A549 (cell line): Measurements from ENCODE around the gene DNHD1. TPM values are rescaled to one million over a fixed set of nuclear protein-coding genes. Genes with fewer than 3 reads are reported as not detected.
A peak's percentile ranks its signal among the peaks of the same experiment; 100 is the strongest.

Source experiments
- ATAC-seq, 2 experiments: fragments of 200-7000 bp in 1 of 2; fragments of >200 bp in 1 of 2; cut with Nextera tagmentation in 1 of 2; cut with Tn5 transposase in 1 of 2; 3 replicates each; pipeline versions ENCODE4 v1.8.0 to v1.9.1; 2018 to 2020; ENCODE audit warnings: mild to moderate bottlenecking in 1 of 2, moderate library complexity in 1 of 2
- CTCF ChIA-PET: fragments of 300-600 bp; sonication (Branson Sonifier 250); formaldehyde crosslinking; extraction: SDS; loops from one replicate; lab custom pipeline; 2021; ENCODE audit warnings: antibody characterized with exemption, inconsistent platforms; lab: Yijun Ruan, JAX
- POLR2A ChIA-PET: fragments of 350-600 bp; formaldehyde crosslinking; extraction: SDS; loops from one replicate; lab custom pipeline; 2021; ENCODE audit warnings: antibody characterized with exemption, inconsistent platforms; lab: Yijun Ruan, JAX
- DNase-seq, 2 experiments: peaks; one replicate each; pipeline versions ENCODE4 v3.0.0 to v3.0.0-alpha.2; 2011 to 2016; ENCODE audit warnings: low read depth in 1 of 2, low spot score in 1 of 2
- FAIRE-seq: peaks from 2 replicates; lab custom pipeline; 2011; peaks lifted over from hg19 to GRCh38; lab: Jason Lieb, UNC
- H3K27ac ChIP-seq, 2 experiments: fragments of >200 bp; sonication (Bioruptor Twin); formaldehyde crosslinking; 3 replicates each; pipeline ENCODE4 v1.5.1; 2016 to 2017
- H3K4me1 ChIP-seq: fragments of >200 bp; sonication (Bioruptor Twin); formaldehyde crosslinking; 3 replicates; pipeline ENCODE4 v1.6.1; 2016
- H3K4me2 ChIP-seq: fragments of >200 bp; sonication (Bioruptor Twin); formaldehyde crosslinking; 3 replicates; pipeline ENCODE4 v1.6.1; 2016
- H3K4me3 ChIP-seq: fragments of >200 bp; sonication (Bioruptor Twin); formaldehyde crosslinking; 3 replicates; pipeline ENCODE4 v1.5.1; 2016
- H3K9me3 ChIP-seq: fragments of >200 bp; sonication (Bioruptor Twin); formaldehyde crosslinking; 3 replicates; pipeline ENCODE4 v1.6.1; 2016
- CBX8 ChIP-seq: fragments of 200-600 bp; sonication (generic); IDR thresholded peaks from 2 replicates; pipeline ENCODE4 v1.6.1; 2016
- CEBPB ChIP-seq, 2 experiments: fragments of >200 bp in 1 of 2; sonication (Bioruptor Twin) in 1 of 2; formaldehyde crosslinking in 1 of 2; IDR thresholded peaks; 2 replicates each; pipeline ENCODE4 v1.6.1; 2012 to 2016
- CHD2 ChIP-seq: fragments of 150-350 bp; IDR thresholded peaks from 2 replicates; pipeline ENCODE4 v1.6.1; 2014; ENCODE audit warnings: low read length; ENCODE audit not compliant: partially characterized antibody
- CHD4 ChIP-seq: fragments of 200-600 bp; sonication (generic); IDR thresholded peaks from 2 replicates; pipeline ENCODE4 v1.6.1; 2016; ENCODE audit warnings: antibody characterized with exemption, mild to moderate bottlenecking, borderline replicate concordance
- GATA3 ChIP-seq: IDR thresholded peaks from 2 replicates; pipeline ENCODE4 v1.6.1; 2012; ENCODE audit warnings: borderline replicate concordance
- HDAC2 ChIP-seq: fragments of 200-600 bp; sonication (generic); IDR thresholded peaks from 2 replicates; pipeline ENCODE4 v1.6.1; 2016
- HMGXB4 ChIP-seq: fragments of 250-450 bp; sonication (Bioruptor Pico); IDR thresholded peaks from 2 replicates; pipeline ENCODE4 v1.5.0; 2021; ENCODE audit warnings: mild to moderate bottlenecking, moderate library complexity, borderline replicate concordance
- HOXB5 ChIP-seq: fragments of 250-450 bp; sonication (Bioruptor Pico); IDR thresholded peaks from 2 replicates; pipeline ENCODE4 v1.5.0; 2020; ENCODE audit warnings: mild to moderate bottlenecking, moderate library complexity
- KDM5A ChIP-seq: fragments of 200-600 bp; sonication (generic); IDR thresholded peaks from 2 replicates; pipeline ENCODE4 v1.6.1; 2016; ENCODE audit warnings: antibody characterized with exemption, mild to moderate bottlenecking
- MAX ChIP-seq: IDR thresholded peaks from 2 replicates; pipeline ENCODE4 v1.6.1; 2012
- MYC ChIP-seq: IDR thresholded peaks from 2 replicates; pipeline ENCODE4 v1.6.1; 2012; ENCODE audit warnings: mild to moderate bottlenecking, inconsistent platforms, low read length, improper control_type of control experiment, borderline replicate concordance
- NPAS2 ChIP-seq: fragments of 250-450 bp; sonication (Bioruptor Pico); IDR thresholded peaks from 2 replicates; pipeline ENCODE4 v1.8.0; 2022; ENCODE audit warnings: mild to moderate bottlenecking, moderate library complexity, borderline replicate concordance
- PHF8 ChIP-seq: fragments of 200-600 bp; sonication (generic); IDR thresholded peaks from 2 replicates; pipeline ENCODE4 v1.6.1; 2016; ENCODE audit warnings: low read depth, mild to moderate bottlenecking, antibody characterized with exemption, moderate library complexity, borderline replicate concordance
- WGBS: methylation state at CpG from one replicate; pipeline ENCODE4 v1.1.6; 2017; ENCODE audit errors: missing lambda C conversion rate; 5-methylcytosine and 5-hydroxymethylcytosine counted together
- polyA plus RNA-seq, 4 experiments: library from polyadenylated mRNA; depleted of rRNA in 3 of 4; stranded (reverse); fragments of >200 nt; fragmentation: RNase III in 1 of 4; extraction: RNeasy Plus Mini Kit Qiagen cat#74134 plus additional on column Dnase treatment in 1 of 4; gene quantifications; 2 replicates in 3 of 4; 3 replicates in 1 of 4; pipeline ENCODE4 v1.2.3, GENCODE V29; 2011 to 2017
- TF ChIP-seq, protein P1 (sequence below): IDR thresholded peaks from 2 replicates; pipeline ENCODE4 v1.6.1; 2012; ENCODE audit warnings: low read depth, borderline replicate concordance
- TF ChIP-seq, protein P2 (sequence below): fragments of >200 bp; sonication (Bioruptor Twin); formaldehyde crosslinking; IDR thresholded peaks from 3 replicates; pipeline ENCODE4 v1.5.1; 2016
- TF ChIP-seq, protein P3 (sequence below): IDR thresholded peaks from 2 replicates; pipeline ENCODE4 v1.6.1; 2012

Gene DNHD1
- polyA plus RNA-seq, 2 of the 4 experiments (the other 2 are of a cell fraction), result 6.8 to 8.6 TPM

- no peak for TF ChIP-seq CBX8
- no peak for TF ChIP-seq HOXB5 (CRISPR knock-in tag)
- no peak for TF ChIP-seq MAX
- no peak for TF ChIP-seq MYC
- TF ChIP-seq, protein P1, sequence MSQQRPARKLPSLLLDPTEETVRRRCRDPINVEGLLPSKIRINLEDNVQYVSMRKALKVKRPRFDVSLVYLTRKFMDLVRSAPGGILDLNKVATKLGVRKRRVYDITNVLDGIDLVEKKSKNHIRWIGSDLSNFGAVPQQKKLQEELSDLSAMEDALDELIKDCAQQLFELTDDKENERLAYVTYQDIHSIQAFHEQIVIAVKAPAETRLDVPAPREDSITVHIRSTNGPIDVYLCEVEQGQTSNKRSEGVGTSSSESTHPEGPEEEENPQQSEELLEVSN, result no peak
- TF ChIP-seq GATA3, result no peak
- TF ChIP-seq HDAC2, result no peak
- no peak for TF ChIP-seq CEBPB (IDR thresholded peaks at IDR 0.05)
- no peak for TF ChIP-seq KDM5A
- TF ChIP-seq NPAS2, result no peak
- TF ChIP-seq, protein P2, sequence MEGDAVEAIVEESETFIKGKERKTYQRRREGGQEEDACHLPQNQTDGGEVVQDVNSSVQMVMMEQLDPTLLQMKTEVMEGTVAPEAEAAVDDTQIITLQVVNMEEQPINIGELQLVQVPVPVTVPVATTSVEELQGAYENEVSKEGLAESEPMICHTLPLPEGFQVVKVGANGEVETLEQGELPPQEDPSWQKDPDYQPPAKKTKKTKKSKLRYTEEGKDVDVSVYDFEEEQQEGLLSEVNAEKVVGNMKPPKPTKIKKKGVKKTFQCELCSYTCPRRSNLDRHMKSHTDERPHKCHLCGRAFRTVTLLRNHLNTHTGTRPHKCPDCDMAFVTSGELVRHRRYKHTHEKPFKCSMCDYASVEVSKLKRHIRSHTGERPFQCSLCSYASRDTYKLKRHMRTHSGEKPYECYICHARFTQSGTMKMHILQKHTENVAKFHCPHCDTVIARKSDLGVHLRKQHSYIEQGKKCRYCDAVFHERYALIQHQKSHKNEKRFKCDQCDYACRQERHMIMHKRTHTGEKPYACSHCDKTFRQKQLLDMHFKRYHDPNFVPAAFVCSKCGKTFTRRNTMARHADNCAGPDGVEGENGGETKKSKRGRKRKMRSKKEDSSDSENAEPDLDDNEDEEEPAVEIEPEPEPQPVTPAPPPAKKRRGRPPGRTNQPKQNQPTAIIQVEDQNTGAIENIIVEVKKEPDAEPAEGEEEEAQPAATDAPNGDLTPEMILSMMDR, result no peak
- TF ChIP-seq, protein P3, sequence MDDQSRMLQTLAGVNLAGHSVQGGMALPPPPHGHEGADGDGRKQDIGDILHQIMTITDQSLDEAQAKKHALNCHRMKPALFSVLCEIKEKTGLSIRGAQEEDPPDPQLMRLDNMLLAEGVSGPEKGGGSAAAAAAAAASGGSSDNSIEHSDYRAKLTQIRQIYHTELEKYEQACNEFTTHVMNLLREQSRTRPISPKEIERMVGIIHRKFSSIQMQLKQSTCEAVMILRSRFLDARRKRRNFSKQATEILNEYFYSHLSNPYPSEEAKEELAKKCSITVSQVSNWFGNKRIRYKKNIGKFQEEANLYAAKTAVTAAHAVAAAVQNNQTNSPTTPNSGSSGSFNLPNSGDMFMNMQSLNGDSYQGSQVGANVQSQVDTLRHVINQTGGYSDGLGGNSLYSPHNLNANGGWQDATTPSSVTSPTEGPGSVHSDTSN, result no peak
- ChIA-PET CTCF (interaction anchor here (2.8 kb wide), 1 partner anchor 43 kb away, joined by 6 read pairs; no protein-coding TSS in a partner anchor), POLR2A (no interaction called here)
- no peak overlapping the region for H3K27ac ChIP-seq
- peaks cover 6% of the 10 kb centered on the region; the same call in 2 of the 3 replicates for H3K4me1 ChIP-seq
- ATAC-seq, result no peak
- no peaks in the 10 kb centered on the region for H3K9me3 ChIP-seq
- WGBS, result 66% methylated on average over 2 of the region's 2 CpGs
- H3K4me3 ChIP-seq, result no peak overlapping the region
- FAIRE-seq, result no peak
- no peak for DNase-seq
- no peak overlapping the region for H3K4me2 ChIP-seq
Observed at GRCh38 chr11:6572215-6572614, 75.1 kb downstream of the DNHD1 start.

DNA sequence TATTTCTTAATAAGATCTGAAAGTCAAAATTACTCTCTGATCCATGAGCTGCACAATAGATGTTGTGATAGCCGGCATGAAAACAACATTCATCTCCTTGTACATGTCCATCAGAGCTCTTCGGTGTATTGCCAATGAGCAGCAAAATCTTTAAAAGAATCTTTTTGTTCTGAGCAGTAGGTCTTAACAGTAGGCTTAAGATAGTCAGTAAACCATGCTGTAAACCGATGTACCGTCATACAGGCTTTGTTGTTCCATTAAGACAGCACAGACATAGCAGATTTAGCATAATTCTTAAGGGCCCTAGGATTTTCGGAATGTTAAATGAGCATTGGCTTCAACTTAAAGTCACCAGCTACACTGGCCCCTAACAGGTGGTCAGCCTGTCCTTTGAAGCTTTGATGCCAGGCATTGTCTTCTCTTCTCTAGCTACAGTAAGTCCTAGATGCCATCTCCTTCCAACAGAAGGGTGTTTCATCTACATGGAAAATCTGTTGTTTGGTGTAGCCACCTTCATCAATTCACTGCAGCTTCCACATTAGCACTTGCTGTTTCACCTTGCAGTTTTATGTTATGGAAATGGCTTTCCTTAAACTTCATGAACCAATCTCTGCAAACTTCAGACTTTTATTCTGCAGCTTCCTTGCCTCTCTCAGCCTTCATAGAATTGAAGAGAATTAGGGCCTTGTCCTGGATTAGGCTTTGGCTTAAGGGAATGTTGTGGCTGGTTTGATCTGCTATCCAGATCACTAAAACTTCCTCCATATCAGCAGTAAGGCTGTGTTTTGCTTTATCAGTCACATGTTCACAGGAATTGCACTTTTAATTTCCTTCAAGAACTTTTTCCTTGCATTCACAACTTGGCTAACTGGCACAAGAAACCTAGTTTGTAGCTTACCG is 78.0 kb downstream of the DNHD1 start:
- CTCF ChIA-PET, result interaction anchor here (1.4 kb wide), 1 partner anchor 44 kb away, joined by 5 read pairs; no protein-coding TSS in a partner anchor
- FAIRE-seq (no peak), ATAC-seq (no peak)

DNA sequence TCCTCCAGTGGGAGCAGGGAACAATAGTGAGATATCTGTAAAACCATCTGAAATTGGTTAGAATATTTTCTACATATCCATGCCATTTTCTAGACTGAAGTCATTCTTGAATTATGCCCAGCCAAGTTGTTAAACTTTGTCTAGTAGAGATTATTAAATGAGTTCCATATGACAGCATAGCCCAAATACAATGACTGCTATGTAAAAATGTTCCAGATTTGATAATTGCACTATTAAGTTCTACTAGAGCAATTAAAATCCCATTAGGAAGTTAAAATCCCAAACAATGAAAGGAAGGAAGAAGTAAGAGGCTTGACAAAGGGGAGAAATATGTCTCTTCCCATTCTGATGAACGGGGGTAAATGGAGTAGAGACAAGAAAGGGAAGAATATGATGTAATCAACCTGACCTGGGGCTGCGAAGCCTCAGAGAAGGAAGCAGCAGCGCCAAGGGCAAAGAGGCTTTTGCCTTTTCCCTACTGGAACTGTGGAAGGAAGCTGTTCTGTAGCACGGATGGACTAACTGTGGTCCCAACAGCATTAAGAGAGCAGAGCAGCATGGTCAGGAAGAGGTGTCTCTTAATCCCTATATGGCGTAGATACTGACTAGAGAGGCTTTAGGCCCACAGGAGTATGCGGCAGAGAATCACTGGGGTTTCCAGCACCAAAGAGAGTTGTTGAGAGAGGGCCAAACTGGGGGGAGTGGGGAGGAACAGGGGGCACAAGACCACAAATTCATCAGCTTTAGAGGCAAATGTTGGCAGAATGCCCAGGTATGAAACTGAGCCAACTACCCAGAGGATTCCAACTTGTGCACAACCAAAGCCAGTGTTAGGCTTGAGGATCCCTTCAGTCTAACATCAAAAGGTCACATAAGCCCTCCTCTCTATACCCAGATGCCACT is 79.6 kb downstream of the DNHD1 start:
- H3K4me1 ChIP-seq, result no peaks in the 10 kb centered on the region
- H3K4me2 ChIP-seq, result no peak overlapping the region
- no peak overlapping the region for H3K27ac ChIP-seq
- 77% methylated on average over 5 of the region's 6 CpGs for WGBS
- H3K4me3 ChIP-seq, result no peak overlapping the region
- TF ChIP-seq CHD2 (no peak), HMGXB4 (CRISPR knock-in tag) (no peak)
- ATAC-seq (peak in 1 of 2 experiments; percentile 26; a peak in 2 of 6 replicates), FAIRE-seq (no peak), DNase-seq (no peak)
- H3K9me3 ChIP-seq, result no peaks in the 10 kb centered on the region
- ChIA-PET POLR2A (no interaction called here), CTCF (interaction anchor here (0.7 kb wide), 1 partner anchor 10 kb away, joined by 3 read pairs; no protein-coding TSS in a partner anchor)

More for the DNA sequence above, 78.0 kb downstream of the DNHD1 start:
- H3K4me3 ChIP-seq, result no peak overlapping the region
- no peak overlapping the region for H3K4me2 ChIP-seq
- no peak overlapping the region for H3K27ac ChIP-seq
- DNase-seq, result no peak
- no peaks in the 10 kb centered on the region for H3K9me3 ChIP-seq
- TF ChIP-seq CHD4 (no peak), PHF8 (no peak)
- TF ChIP-seq, all 56 proteins: peak for 0
- POLR2A ChIA-PET, result no interaction called here
- no peaks in the 10 kb centered on the region for H3K4me1 ChIP-seq
- WGBS, result 83% methylated on average over 6 of the region's 6 CpGs
